HEK293 (cell line): Measurements from ENCODE around the gene UBXN11.

Source experiments
- EGR2 ChIP-seq: fragments of 450-650 bp; formaldehyde crosslinking; IDR thresholded peaks from 2 replicates; pipeline ENCODE4 v1.5.1; 2016; ENCODE audit warnings: low read depth, missing biosample characterization, missing genetic modification characterization
- FEZF1 ChIP-seq: fragments of 450-650 bp; formaldehyde crosslinking; IDR thresholded peaks from 2 replicates; pipeline ENCODE4 v1.5.1; 2016; ENCODE audit warnings: missing biosample characterization, missing genetic modification characterization
- GLI4 ChIP-seq: fragments of 450-650 bp; formaldehyde crosslinking; IDR thresholded peaks from 2 replicates; pipeline ENCODE4 v1.5.1; 2016; ENCODE audit warnings: missing biosample characterization, missing genetic modification characterization
- KLF1 ChIP-seq: fragments of 450-650 bp; formaldehyde crosslinking; IDR thresholded peaks from 2 replicates; pipeline ENCODE4 v1.5.1; 2016; ENCODE audit warnings: missing biosample characterization, missing genetic modification characterization
- REPIN1 ChIP-seq: fragments of 450-650 bp; formaldehyde crosslinking; IDR thresholded peaks from 2 replicates; pipeline ENCODE4 v1.5.1; 2017; ENCODE audit warnings: missing biosample characterization, missing genetic modification characterization, low read depth
- SCRT2 ChIP-seq: fragments of 450-650 bp; formaldehyde crosslinking; IDR thresholded peaks from 2 replicates; pipeline ENCODE4 v1.5.1; 2016; ENCODE audit warnings: missing biosample characterization, missing genetic modification characterization
- SP3 ChIP-seq: fragments of 450-650 bp; formaldehyde crosslinking; IDR thresholded peaks from 2 replicates; pipeline ENCODE4 v1.5.1; 2016; ENCODE audit warnings: missing biosample characterization, missing genetic modification characterization
- SP7 ChIP-seq: fragments of 450-650 bp; formaldehyde crosslinking; IDR thresholded peaks from 2 replicates; pipeline ENCODE4 v1.5.1; 2016; ENCODE audit warnings: missing biosample characterization, missing genetic modification characterization
- YY1 ChIP-seq: fragments of 450-650 bp; formaldehyde crosslinking; IDR thresholded peaks from 2 replicates; pipeline ENCODE4 v1.5.1; 2018; ENCODE audit warnings: missing biosample characterization, missing genetic modification characterization
- ZFP69B ChIP-seq: fragments of 450-650 bp; formaldehyde crosslinking; IDR thresholded peaks from 2 replicates; pipeline ENCODE4 v1.5.1; 2016; ENCODE audit warnings: missing biosample characterization, missing genetic modification characterization
- ZNF221 ChIP-seq: fragments of 450-650 bp; formaldehyde crosslinking; IDR thresholded peaks from 2 replicates; pipeline ENCODE4 v1.5.1; 2017; ENCODE audit warnings: missing biosample characterization, missing genetic modification characterization, borderline replicate concordance
- ZNF248 ChIP-seq: fragments of 450-650 bp; formaldehyde crosslinking; IDR thresholded peaks from 2 replicates; pipeline ENCODE4 v1.5.1; 2017; ENCODE audit warnings: missing biosample characterization, missing genetic modification characterization
- ZNF311 ChIP-seq: fragments of 450-650 bp; formaldehyde crosslinking; IDR thresholded peaks from 2 replicates; pipeline ENCODE4 v1.5.1; 2017; ENCODE audit warnings: missing biosample characterization, missing genetic modification characterization, borderline replicate concordance
- ZNF560 ChIP-seq: fragments of 450-650 bp; formaldehyde crosslinking; IDR thresholded peaks from 2 replicates; pipeline ENCODE4 v1.5.1; 2017; ENCODE audit warnings: missing biosample characterization, missing genetic modification characterization, borderline replicate concordance
- ZNF585B ChIP-seq: fragments of 450-650 bp; formaldehyde crosslinking; IDR thresholded peaks from 2 replicates; pipeline ENCODE4 v1.5.1; 2016; ENCODE audit warnings: missing biosample characterization, missing genetic modification characterization
- ZNF621 ChIP-seq: fragments of 450-650 bp; formaldehyde crosslinking; IDR thresholded peaks from 2 replicates; pipeline ENCODE4 v1.5.1; 2017; ENCODE audit warnings: missing biosample characterization, missing genetic modification characterization
- ZNF623 ChIP-seq: fragments of 450-650 bp; formaldehyde crosslinking; IDR thresholded peaks from 2 replicates; pipeline ENCODE4 v1.5.1; 2016; ENCODE audit warnings: missing biosample characterization, missing genetic modification characterization
- ZNF660 ChIP-seq: fragments of 450-650 bp; IDR thresholded peaks from 2 replicates; pipeline ENCODE4 v1.5.1; 2018; ENCODE audit warnings: missing biosample characterization, mild to moderate bottlenecking, missing genetic modification characterization
- ZNF776 ChIP-seq: fragments of 450-650 bp; formaldehyde crosslinking; IDR thresholded peaks from 2 replicates; pipeline ENCODE4 v1.5.0; 2017; ENCODE audit warnings: missing biosample characterization, missing genetic modification characterization, borderline replicate concordance
- TF ChIP-seq, protein P1 (sequence below): fragments of 450-650 bp; formaldehyde crosslinking; IDR thresholded peaks from 2 replicates; pipeline ENCODE4 v1.5.1; 2016; ENCODE audit warnings: missing biosample characterization, missing genetic modification characterization
- TF ChIP-seq, protein P2 (sequence below): fragments of 450-650 bp; formaldehyde crosslinking; IDR thresholded peaks from 2 replicates; pipeline ENCODE4 v1.5.1; 2016; ENCODE audit warnings: missing biosample characterization, missing genetic modification characterization
- TF ChIP-seq, protein P3 (sequence below): fragments of 450-650 bp; formaldehyde crosslinking; IDR thresholded peaks from 2 replicates; pipeline ENCODE4 v1.5.1; 2016; ENCODE audit warnings: missing biosample characterization, missing genetic modification characterization, borderline replicate concordance
- TF ChIP-seq, protein P4 (sequence below): fragments of 450-650 bp; formaldehyde crosslinking; IDR thresholded peaks from 2 replicates; pipeline ENCODE4 v1.5.1; 2016; ENCODE audit warnings: missing biosample characterization, missing genetic modification characterization
- TF ChIP-seq, protein P5 (sequence below): fragments of 450-650 bp; formaldehyde crosslinking; IDR thresholded peaks from 2 replicates; pipeline ENCODE4 v1.5.1; 2016; ENCODE audit warnings: missing biosample characterization, missing genetic modification characterization
- TF ChIP-seq, protein P6 (sequence below): fragments of 450-650 bp; formaldehyde crosslinking; conservative IDR thresholded peaks from 2 replicates; pipeline ENCODE4 v1.5.1; 2016; ENCODE audit warnings: low read depth, missing biosample characterization, missing genetic modification characterization

The UBXN11 gene

DNA sequence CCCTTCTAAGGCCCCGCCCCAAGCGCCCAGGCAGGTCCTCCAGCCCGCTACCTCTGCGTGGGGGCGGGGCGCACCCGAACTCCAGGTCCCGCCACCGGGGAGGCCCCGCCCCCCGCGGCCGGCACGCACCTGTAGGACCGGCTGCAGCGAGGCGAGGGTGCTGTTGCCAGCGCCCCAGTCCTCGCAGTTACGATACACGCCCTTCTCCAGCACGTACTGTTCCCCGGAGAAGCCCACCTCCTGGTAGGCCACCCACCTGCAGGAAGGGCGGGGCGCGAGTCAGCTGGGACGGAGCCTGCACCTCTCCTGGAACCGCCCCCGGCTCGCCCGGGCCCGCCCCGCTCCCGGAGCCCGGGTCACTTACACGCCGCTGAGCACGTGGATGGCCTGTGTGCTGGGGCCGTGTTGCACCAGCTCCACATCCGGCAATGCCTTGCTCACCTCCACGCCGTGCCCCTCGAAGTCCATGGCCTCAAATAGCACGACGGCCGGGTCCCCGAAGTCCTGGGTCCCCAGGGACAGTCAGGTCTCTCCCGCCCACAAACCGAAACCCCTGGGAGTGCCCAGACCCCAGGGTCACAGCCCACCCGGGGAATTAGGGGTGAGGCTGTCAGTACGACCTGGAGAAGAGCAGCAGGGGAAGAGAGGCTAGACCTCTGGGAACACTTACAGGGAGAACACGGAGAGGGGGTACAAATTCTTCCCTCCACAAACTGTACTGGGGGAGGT lies 30.2 kb upstream of the UBXN11 start (continued):
- TF ChIP-seq, protein P1, sequence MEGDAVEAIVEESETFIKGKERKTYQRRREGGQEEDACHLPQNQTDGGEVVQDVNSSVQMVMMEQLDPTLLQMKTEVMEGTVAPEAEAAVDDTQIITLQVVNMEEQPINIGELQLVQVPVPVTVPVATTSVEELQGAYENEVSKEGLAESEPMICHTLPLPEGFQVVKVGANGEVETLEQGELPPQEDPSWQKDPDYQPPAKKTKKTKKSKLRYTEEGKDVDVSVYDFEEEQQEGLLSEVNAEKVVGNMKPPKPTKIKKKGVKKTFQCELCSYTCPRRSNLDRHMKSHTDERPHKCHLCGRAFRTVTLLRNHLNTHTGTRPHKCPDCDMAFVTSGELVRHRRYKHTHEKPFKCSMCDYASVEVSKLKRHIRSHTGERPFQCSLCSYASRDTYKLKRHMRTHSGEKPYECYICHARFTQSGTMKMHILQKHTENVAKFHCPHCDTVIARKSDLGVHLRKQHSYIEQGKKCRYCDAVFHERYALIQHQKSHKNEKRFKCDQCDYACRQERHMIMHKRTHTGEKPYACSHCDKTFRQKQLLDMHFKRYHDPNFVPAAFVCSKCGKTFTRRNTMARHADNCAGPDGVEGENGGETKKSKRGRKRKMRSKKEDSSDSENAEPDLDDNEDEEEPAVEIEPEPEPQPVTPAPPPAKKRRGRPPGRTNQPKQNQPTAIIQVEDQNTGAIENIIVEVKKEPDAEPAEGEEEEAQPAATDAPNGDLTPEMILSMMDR (tag by site-specific recombination), result no peak
- no peak for TF ChIP-seq ZNF585B (tag by site-specific recombination)
- TF ChIP-seq SP3 (tag by site-specific recombination), result peak; percentile 86
- TF ChIP-seq ZNF660 (tag by site-specific recombination), result no peak
- TF ChIP-seq SP7 (tag by site-specific recombination), result no peak
- peak; percentile 97 for TF ChIP-seq KLF1 (tag by site-specific recombination)
- no peak for TF ChIP-seq ZNF221 (tag by site-specific recombination)
- TF ChIP-seq EGR2, result peak; percentile 44
- no peak for TF ChIP-seq ZNF248 (tag by site-specific recombination)
- TF ChIP-seq YY1 (tag by site-specific recombination), result no peak
- TF ChIP-seq SCRT2, result peak; percentile 99
- no peak for TF ChIP-seq ZNF623 (tag by site-specific recombination)
- no peak for TF ChIP-seq ZNF560 (tag by site-specific recombination)
- TF ChIP-seq ZNF621 (tag by site-specific recombination), result no peak
- TF ChIP-seq, protein P2, sequence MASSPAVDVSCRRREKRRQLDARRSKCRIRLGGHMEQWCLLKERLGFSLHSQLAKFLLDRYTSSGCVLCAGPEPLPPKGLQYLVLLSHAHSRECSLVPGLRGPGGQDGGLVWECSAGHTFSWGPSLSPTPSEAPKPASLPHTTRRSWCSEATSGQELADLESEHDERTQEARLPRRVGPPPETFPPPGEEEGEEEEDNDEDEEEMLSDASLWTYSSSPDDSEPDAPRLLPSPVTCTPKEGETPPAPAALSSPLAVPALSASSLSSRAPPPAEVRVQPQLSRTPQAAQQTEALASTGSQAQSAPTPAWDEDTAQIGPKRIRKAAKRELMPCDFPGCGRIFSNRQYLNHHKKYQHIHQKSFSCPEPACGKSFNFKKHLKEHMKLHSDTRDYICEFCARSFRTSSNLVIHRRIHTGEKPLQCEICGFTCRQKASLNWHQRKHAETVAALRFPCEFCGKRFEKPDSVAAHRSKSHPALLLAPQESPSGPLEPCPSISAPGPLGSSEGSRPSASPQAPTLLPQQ (tag by site-specific recombination), result peak; percentile 90
- TF ChIP-seq, protein P3, sequence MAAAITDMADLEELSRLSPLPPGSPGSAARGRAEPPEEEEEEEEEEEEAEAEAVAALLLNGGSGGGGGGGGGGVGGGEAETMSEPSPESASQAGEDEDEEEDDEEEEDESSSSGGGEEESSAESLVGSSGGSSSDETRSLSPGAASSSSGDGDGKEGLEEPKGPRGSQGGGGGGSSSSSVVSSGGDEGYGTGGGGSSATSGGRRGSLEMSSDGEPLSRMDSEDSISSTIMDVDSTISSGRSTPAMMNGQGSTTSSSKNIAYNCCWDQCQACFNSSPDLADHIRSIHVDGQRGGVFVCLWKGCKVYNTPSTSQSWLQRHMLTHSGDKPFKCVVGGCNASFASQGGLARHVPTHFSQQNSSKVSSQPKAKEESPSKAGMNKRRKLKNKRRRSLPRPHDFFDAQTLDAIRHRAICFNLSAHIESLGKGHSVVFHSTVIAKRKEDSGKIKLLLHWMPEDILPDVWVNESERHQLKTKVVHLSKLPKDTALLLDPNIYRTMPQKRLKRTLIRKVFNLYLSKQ (tag by site-specific recombination), result no peak
- no peak for TF ChIP-seq REPIN1 (tag by site-specific recombination)
- TF ChIP-seq, protein P4, sequence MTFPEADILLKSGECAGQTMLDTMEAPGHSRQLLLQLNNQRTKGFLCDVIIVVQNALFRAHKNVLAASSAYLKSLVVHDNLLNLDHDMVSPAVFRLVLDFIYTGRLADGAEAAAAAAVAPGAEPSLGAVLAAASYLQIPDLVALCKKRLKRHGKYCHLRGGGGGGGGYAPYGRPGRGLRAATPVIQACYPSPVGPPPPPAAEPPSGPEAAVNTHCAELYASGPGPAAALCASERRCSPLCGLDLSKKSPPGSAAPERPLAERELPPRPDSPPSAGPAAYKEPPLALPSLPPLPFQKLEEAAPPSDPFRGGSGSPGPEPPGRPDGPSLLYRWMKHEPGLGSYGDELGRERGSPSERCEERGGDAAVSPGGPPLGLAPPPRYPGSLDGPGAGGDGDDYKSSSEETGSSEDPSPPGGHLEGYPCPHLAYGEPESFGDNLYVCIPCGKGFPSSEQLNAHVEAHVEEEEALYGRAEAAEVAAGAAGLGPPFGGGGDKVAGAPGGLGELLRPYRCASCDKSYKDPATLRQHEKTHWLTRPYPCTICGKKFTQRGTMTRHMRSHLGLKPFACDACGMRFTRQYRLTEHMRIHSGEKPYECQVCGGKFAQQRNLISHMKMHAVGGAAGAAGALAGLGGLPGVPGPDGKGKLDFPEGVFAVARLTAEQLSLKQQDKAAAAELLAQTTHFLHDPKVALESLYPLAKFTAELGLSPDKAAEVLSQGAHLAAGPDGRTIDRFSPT, result no peak
- peak; percentile 74; the same call in 1 of the 2 replicates for TF ChIP-seq ZFP69B (tag by site-specific recombination)
- TF ChIP-seq FEZF1 (tag by site-specific recombination), result no peak
- TF ChIP-seq ZNF776 (tag by site-specific recombination), result no peak
- no peak for TF ChIP-seq ZNF311 (tag by site-specific recombination)
- TF ChIP-seq, protein P5, sequence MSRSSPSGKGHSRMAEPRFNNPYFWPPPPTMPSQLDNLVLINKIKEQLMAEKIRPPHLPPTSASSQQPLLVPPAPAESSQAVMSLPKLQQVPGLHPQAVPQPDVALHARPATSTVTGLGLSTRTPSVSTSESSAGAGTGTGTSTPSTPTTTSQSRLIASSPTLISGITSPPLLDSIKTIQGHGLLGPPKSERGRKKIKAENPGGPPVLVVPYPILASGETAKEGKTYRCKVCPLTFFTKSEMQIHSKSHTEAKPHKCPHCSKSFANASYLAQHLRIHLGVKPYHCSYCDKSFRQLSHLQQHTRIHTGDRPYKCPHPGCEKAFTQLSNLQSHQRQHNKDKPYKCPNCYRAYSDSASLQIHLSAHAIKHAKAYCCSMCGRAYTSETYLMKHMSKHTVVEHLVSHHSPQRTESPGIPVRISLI (tag by site-specific recombination), result no peak
- TF ChIP-seq, protein P6, sequence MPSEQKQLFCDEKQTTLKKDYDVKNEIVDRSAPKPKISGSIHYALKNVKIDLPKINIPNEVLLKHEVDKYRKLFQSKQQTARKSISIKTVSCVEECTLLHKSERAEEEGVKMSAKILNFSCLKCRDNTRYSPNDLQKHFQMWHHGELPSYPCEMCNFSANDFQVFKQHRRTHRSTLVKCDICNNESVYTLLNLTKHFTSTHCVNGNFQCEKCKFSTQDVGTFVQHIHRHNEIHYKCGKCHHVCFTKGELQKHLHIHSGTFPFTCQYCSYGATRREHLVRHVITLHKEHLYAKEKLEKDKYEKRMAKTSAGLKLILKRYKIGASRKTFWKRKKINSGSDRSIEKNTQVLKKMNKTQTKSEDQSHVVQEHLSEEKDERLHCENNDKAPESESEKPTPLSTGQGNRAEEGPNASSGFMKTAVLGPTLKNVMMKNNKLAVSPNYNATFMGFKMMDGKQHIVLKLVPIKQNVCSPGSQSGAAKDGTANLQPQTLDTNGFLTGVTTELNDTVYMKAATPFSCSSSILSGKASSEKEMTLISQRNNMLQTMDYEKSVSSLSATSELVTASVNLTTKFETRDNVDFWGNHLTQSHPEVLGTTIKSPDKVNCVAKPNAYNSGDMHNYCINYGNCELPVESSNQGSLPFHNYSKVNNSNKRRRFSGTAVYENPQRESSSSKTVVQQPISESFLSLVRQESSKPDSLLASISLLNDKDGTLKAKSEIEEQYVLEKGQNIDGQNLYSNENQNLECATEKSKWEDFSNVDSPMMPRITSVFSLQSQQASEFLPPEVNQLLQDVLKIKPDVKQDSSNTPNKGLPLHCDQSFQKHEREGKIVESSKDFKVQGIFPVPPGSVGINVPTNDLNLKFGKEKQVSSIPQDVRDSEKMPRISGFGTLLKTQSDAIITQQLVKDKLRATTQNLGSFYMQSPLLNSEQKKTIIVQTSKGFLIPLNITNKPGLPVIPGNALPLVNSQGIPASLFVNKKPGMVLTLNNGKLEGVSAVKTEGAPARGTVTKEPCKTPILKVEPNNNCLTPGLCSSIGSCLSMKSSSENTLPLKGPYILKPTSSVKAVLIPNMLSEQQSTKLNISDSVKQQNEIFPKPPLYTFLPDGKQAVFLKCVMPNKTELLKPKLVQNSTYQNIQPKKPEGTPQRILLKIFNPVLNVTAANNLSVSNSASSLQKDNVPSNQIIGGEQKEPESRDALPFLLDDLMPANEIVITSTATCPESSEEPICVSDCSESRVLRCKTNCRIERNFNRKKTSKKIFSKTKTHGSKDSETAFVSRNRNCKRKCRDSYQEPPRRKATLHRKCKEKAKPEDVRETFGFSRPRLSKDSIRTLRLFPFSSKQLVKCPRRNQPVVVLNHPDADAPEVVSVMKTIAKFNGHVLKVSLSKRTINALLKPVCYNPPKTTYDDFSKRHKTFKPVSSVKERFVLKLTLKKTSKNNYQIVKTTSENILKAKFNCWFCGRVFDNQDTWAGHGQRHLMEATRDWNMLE (tag by site-specific recombination), result no peak
- TF ChIP-seq GLI4, result no peak
